IPS-20b (cell line): ENCODE results near the gene PFKP.

Experiments used
- H3K27ac ChIP-seq: one replicate; pipeline ENCODE4 v1.5.1; 2013; ENCODE audit warnings: low read length
- H3K27me3 ChIP-seq: 2 replicates; pipeline ENCODE4 v1.6.1; 2013; ENCODE audit warnings: mild to moderate bottlenecking, low read length, inconsistent platforms; ENCODE audit not compliant: insufficient read depth
- H3K36me3 ChIP-seq: 2 replicates; pipeline ENCODE4 v1.6.1; 2013; ENCODE audit warnings: low read depth, mild to moderate bottlenecking, inconsistent platforms, low read length, moderate library complexity; ENCODE audit not compliant: insufficient read depth
- H3K4me1 ChIP-seq: 2 replicates; pipeline ENCODE4 v1.6.1; 2013; ENCODE audit warnings: mild to moderate bottlenecking, control low read depth, inconsistent platforms, low read length, moderate library complexity; ENCODE audit not compliant: insufficient read depth
- H3K4me3 ChIP-seq: 2 replicates; pipeline ENCODE4 v1.5.1; 2013; ENCODE audit warnings: mild to moderate bottlenecking, low read length, inconsistent platforms
- H3K9ac ChIP-seq: 2 replicates; pipeline ENCODE4 v1.6.1; 2013; ENCODE audit warnings: low read depth, mild to moderate bottlenecking, inconsistent platforms, low read length, moderate library complexity
- H3K9me3 ChIP-seq: 2 replicates; pipeline ENCODE4 v1.6.1; 2013; ENCODE audit warnings: mild to moderate bottlenecking, low read depth, low read length, inconsistent platforms; ENCODE audit not compliant: insufficient read depth

PFKP gene

DNA sequence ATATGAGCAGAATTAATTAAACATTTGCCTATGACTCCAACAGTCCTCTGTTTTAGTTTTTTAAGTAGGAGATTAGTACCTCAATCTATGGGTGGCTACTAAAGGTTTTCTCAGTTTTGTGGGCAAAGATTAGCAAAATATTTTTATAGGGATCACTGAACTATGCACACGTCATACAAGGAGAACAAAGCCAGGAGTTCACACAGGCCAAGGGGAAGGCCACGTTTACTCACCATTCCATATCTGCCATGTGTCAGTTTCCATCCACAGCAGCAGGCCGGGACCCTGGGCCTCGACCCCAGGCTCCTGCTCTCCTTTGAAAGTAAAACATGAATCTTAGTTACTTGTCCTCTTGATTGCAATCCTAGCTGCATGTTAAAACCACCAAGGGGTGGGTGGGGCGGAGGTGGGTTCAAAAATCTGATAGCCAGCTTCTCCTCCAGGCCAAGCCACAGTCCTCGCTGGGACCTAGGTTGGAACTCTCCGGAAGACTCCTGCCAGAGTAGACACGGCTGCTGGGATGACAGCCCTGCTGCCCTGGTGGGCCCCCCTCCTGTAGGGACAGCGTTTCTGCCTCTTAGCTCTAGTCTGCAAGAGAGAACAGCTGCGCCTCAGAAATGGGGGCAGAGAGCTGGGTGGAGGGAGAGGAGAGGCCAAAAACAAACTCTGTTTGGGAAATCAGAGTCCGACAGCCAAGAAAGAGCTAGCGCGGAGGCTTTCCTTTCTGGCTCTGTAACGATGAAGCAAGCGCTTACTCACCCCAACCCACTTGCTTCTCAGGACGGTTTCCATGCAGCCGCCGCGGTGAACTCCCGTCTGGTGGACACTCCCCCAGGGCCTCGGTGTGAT, 69.6 kb downstream of the PFKP start:
- Histone ChIP-seq H3K36me3 (peaks cover 88% of the 10 kb centered on the region), H3K4me1 (no peaks in the 10 kb centered on the region), H3K27me3 (no peaks in the 10 kb centered on the region), H3K9ac (no peak overlapping the region), H3K4me3 (no peak overlapping the region), H3K9me3 (no peaks in the 10 kb centered on the region), H3K27ac (no peak overlapping the region)

DNA sequence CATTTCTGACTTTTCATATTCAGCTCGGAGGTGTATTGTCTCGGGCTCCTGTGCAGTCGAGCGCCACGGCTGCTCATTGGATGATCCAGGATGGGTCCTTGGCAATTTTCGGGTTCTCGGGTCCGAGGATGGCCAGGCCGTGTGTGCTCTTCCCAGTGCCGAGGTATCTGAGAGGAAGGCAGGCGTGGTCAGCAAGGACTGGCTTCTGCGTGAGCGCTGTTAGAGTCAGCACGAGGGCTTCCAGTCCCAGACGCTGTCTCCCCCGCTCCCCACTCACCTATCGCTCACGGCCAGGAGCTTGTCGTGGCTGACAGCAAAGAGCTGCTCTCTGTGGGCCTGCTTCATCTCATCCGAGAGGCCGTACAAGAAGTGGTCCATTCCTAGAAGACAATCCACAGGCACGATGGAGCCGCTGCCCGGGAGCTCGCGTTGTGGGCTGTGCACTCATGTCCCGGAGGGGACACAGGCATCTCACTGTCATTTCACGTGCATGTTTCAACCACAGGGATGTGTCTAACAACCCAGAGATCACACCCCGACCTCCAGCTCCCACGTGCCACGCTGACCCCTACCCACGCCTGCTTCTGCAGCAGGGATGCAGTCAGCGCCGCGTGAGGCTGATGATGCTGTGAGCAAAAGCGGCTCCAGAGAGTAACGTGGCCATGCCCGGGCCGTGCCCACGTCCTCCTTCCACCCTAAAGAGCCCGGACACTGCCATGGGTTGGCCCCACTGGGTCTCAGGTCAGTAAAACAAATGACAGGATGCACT, 70.8 kb downstream of the PFKP start:
- Histone ChIP-seq H3K4me3 (no peak overlapping the region), H3K27me3 (no peaks in the 10 kb centered on the region), H3K9me3 (no peaks in the 10 kb centered on the region), H3K9ac (no peak overlapping the region), H3K4me1 (no peaks in the 10 kb centered on the region), H3K36me3 (peaks cover 81% of the 10 kb centered on the region), H3K27ac (no peak overlapping the region)

DNA sequence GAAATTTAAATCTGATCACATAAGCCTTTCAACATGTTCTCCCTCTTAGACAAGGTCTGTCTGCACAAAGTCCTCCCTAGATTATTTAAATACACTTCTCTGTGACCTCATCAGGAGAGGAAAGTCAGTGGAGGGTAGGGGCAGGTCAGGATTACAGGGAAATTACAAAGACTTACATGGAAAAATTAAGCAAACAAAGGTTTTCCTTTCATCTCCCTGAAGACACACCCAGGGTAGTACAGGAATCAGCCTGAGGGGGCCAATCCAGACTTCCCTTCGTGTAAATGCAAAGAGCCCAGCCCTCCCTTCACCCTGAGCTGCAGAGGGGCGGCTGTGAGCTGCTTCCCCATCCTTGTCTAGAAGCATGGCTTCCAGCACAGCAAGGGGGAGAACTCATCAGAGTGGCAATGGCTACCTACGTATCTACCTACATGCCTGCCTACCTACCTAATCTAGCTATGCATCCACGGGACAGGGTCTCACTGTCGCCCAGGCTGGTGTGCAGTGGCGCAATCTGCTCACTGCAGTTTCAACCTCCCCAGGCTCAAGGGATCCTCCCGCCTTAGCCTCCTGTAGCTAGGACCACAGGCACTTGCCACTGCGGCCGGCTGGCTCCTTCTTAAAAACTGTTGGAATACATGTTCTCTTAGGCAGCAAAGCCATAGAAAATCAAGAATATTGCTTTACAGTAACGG, 72.0 kb downstream of the PFKP start:
- no peaks in the 10 kb centered on the region for H3K27me3 ChIP-seq
- no peak overlapping the region for H3K27ac ChIP-seq
- no peaks in the 10 kb centered on the region for H3K9me3 ChIP-seq
- H3K4me1 ChIP-seq = no peaks in the 10 kb centered on the region
- peaks cover 81% of the 10 kb centered on the region for H3K36me3 ChIP-seq
- H3K4me3 ChIP-seq = no peak overlapping the region
- no peak overlapping the region for H3K9ac ChIP-seq

DNA sequence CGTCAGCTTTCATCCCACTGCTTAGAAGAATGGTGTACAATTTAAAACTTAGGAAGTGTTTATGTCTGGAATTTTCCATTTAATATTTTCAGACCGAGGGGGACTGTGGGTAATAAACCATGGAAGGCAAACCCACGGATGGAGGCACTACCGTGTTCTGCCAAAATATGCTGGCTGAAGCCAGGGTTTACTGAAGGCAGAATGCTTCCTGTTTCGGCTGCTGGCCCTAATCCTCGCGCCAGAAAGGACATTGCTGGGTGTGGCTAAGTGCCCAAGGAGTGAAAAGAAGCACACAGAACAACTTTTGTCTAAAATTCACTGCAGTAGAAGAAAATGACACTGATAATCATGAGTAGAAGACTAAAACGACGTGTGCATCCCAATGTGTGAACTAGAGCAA, 72.9 kb downstream of the PFKP start:
- no peak overlapping the region for H3K4me3 ChIP-seq
- H3K27ac ChIP-seq = no peak overlapping the region
- H3K9ac ChIP-seq = no peak overlapping the region
- peaks cover 79% of the 10 kb centered on the region for H3K36me3 ChIP-seq
- no peaks in the 10 kb centered on the region for H3K4me1 ChIP-seq
- H3K9me3 ChIP-seq = no peaks in the 10 kb centered on the region
- no peaks in the 10 kb centered on the region for H3K27me3 ChIP-seq

DNA sequence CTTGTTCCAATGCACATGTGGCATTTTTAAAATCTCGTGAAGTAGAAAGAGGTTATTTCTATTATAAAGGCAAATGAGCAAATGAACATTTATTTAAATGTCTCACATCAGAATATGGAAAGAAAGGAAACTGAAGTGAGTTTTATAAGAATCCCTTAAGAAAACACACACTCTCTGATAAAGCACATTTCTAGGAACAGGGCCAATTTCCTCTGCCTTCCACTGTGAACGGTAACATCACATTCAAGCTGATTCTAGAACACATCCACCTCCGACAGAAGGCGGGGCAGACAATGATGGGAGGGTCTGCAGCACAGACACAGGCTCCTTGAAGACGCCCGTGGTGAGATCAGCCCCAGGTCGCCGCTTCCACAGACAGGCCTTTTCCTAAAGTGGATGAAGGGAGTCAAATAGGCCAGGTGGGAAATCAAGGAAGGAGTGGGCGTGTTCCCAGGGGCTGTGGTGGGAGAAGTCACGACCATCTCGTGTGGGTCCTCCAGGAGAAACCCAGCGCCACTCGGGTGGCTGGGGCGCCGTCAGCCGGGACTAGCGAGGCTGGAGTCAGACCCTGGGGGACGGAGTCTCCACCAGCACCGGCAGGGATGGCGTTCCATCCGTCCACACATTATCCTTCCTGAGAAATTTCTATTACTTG, 74.1 kb downstream of the PFKP start:
- H3K4me1 ChIP-seq = no peaks in the 10 kb centered on the region
- no peak overlapping the region for H3K9ac ChIP-seq
- no peak overlapping the region for H3K27ac ChIP-seq
- H3K4me3 ChIP-seq = no peak overlapping the region
- H3K36me3 ChIP-seq = peaks cover 77% of the 10 kb centered on the region
- no peaks in the 10 kb centered on the region for H3K27me3 ChIP-seq
- H3K9me3 ChIP-seq = no peaks in the 10 kb centered on the region

DNA sequence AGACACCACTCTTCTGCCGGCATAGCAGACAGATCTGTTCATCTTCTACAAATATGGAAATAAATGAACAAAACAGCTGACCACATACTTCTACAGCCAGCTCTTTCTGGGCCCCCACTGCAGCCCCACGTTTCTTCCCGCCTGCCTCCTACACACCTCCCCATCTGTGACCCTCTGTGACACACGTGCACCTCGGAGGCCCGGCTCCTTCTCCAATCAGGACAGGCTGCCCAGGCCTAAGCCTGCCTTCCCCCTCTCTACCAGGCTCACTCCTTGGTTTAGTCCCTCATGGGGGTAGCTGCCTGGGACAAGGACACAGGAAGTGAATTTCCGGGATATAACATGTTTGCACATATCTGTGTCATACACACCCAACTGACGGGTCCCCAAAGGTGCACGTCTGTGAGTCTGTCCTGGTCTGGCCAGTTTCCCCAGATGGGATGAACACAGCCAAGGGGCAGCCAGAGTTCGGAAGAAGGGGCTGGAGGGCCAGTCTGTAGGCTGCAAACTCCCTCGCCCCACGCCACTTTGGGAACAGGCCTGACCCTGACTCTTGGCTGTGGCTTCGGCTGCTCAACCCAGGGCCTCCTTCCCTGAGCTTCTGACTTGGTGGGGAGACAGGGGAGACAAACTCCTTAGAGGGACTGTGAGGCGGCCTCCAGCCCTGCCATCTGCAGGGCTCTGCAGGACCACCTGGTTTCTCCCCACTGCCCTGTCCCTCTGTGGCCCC, 75.0 kb downstream of the PFKP start:
- no peak overlapping the region for H3K27ac ChIP-seq
- no peak overlapping the region for H3K9ac ChIP-seq
- no peaks in the 10 kb centered on the region for H3K27me3 ChIP-seq
- H3K4me1 ChIP-seq = no peaks in the 10 kb centered on the region
- no peak overlapping the region for H3K4me3 ChIP-seq
- H3K9me3 ChIP-seq = no peaks in the 10 kb centered on the region
- peaks cover 75% of the 10 kb centered on the region for H3K36me3 ChIP-seq

DNA sequence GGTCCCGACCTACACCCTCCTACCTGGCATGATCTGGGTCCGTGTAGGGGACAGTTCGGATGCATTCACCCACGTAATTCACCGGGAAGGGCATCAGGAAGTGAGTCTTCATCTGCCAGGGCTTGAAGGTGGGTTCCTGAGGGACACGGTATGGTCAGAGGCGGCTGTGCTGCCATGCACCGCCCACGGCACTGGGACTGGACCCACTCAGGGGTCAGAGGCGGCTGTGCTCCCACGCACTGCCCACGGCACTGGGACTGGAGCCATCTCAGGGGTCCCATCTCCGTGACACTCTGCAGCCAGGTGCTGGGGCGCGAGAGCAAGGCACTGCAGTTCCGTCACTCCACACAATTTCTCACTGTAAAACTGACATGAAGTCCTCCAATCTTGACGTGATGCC, 76.0 kb downstream of the PFKP start:
- no peaks in the 10 kb centered on the region for H3K4me1 ChIP-seq
- no peaks in the 10 kb centered on the region for H3K9me3 ChIP-seq
- no peak overlapping the region for H3K27ac ChIP-seq
- peaks cover 74% of the 10 kb centered on the region for H3K36me3 ChIP-seq
- H3K27me3 ChIP-seq = no peaks in the 10 kb centered on the region
- H3K4me3 ChIP-seq = no peak overlapping the region
- H3K9ac ChIP-seq = no peak overlapping the region

DNA sequence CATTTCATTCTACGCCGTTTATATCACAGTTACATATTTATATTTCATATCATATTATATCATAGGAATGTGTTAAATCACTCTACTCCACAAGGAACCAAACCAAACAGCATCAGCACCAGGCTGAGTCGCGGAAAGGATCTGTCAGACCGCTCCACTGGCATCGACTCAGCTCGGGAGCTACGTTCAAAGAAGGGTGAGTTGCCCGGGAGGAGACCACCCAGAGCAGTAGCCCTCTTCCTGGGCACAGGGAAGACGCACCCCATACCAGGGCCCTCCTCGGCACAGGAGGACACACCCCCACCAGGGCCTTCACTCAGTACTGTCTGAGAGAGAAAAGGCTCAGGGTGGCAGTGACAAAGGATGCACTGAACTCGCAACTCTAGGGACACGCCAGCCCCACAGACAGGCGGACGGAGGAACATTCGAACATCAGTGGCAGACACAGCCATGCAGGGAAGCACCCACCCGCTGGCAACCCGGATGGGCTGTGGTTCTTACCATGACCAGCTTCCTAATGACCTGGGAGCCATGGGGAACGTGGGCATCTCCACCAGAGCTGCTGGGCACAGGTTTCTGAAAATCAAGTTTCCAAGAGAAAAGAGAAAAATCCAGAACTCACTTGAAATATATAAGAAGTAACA, 76.6 kb downstream of the PFKP start:
- Histone ChIP-seq H3K4me1 (no peaks in the 10 kb centered on the region), H3K36me3 (peaks cover 74% of the 10 kb centered on the region), H3K27me3 (no peaks in the 10 kb centered on the region)

DNA sequence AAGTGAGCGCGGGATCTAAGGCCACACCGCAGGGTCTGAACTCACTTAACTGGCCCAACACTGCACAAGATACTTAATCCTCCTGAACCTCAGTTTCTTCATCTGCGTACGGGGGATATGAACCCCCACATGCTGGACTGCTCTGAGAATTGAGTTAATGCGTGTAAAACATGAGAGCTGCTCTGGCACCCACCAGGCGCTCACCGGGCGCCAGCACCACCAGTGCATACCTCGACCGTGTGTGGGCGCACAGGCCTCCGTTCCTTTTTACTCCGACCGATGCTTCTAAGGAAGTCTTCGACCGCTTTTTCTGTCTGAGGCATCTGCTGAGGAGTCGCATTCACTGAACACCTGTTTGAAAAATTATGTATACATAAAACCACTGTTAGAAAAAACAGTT, 78.0 kb downstream of the PFKP start:
- Histone ChIP-seq H3K4me3 (no peak overlapping the region), H3K4me1 (no peaks in the 10 kb centered on the region), H3K27me3 (no peaks in the 10 kb centered on the region), H3K9me3 (no peaks in the 10 kb centered on the region), H3K9ac (no peak overlapping the region), H3K27ac (no peak overlapping the region), H3K36me3 (peaks cover 67% of the 10 kb centered on the region)

More for the DNA sequence above, 76.6 kb downstream of the PFKP start:
- H3K27ac ChIP-seq = no peak overlapping the region
- H3K4me3 ChIP-seq = no peak overlapping the region
- no peaks in the 10 kb centered on the region for H3K9me3 ChIP-seq
- H3K9ac ChIP-seq = no peak overlapping the region

DNA sequence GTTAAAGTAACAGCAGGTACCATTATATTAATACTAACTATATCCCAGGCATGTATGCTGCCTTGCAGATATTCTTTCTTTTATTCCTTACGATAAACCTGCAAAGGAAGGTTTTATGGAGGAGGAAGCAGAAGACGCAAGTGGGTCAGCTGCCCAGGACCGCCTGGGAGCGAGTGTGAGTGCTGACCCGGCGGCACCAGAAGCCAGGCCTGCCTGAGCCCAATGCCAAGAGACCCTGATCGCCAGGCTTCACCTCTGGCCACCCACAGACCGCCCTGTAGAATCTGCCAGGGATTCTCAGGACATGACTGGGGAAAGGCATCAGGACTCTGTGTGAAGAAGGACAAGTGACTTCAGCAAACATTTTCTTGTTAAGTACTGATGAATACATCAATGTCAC, 78.9 kb downstream of the PFKP start:
- no peaks in the 10 kb centered on the region for H3K27me3 ChIP-seq
- no peaks in the 10 kb centered on the region for H3K9me3 ChIP-seq
- peaks cover 72% of the 10 kb centered on the region for H3K36me3 ChIP-seq
- no peak overlapping the region for H3K9ac ChIP-seq
- H3K4me3 ChIP-seq = no peak overlapping the region
- H3K4me1 ChIP-seq = no peaks in the 10 kb centered on the region
- H3K27ac ChIP-seq = no peak overlapping the region
